Activated naive CD4-positive, alpha-beta T cell treated with anti-CD3 and anti-CD28 coated beads, Interleukin-2, amount 10 ng/mL, durations not matched to agents 7 days and 5 days (primary cell): ENCODE results near the gene EDA2R.

ENCODE experiments used
- CTCF ChIA-PET: fragments of 350-600 bp; sonication (Branson Sonifier 250); formaldehyde crosslinking; loops from one replicate; lab custom pipeline; 2021; ENCODE audit warnings: antibody characterized with exemption; lab: Charles Lee
- DNase-seq: peaks from one replicate; pipeline ENCODE4 v3.0.0-alpha.2; 2020
- H3K27ac Mint-ChIP-seq: one replicate; pipeline ENCODE4 v1.8.0; 2021; ENCODE audit warnings: mild to moderate bottlenecking, moderate library complexity, mixed read lengths
- H3K27me3 Mint-ChIP-seq: one replicate; pipeline ENCODE4 v1.8.0; 2021; ENCODE audit warnings: mild to moderate bottlenecking, mixed read lengths
- H3K36me3 Mint-ChIP-seq: one replicate; pipeline ENCODE4 v1.8.0; 2021; ENCODE audit warnings: mixed read lengths
- H3K4me1 Mint-ChIP-seq: one replicate; pipeline ENCODE4 v1.8.0; 2021; ENCODE audit warnings: mixed read lengths
- H3K4me3 Mint-ChIP-seq: one replicate; pipeline ENCODE4 v1.8.0; 2021; ENCODE audit warnings: mild to moderate bottlenecking, moderate library complexity, mixed read lengths
- H3K9me3 Mint-ChIP-seq: one replicate; pipeline ENCODE4 v1.8.0; 2021; ENCODE audit warnings: mixed read lengths

Gene EDA2R, protein sequence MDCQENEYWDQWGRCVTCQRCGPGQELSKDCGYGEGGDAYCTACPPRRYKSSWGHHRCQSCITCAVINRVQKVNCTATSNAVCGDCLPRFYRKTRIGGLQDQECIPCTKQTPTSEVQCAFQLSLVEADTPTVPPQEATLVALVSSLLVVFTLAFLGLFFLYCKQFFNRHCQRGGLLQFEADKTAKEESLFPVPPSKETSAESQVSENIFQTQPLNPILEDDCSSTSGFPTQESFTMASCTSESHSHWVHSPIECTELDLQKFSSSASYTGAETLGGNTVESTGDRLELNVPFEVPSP

GRCh38 chrX:66638591-66639500 lies at the start of gene EDA2R:
Gene EDA2R (minus strand): TSS chrX:66639078. CDS start chrX:66616020, 23,058 bp downstream.
- H3K36me3 Mint-ChIP-seq = no peaks in the 10 kb centered on the region
- CTCF ChIA-PET = no interaction called here
- DNase-seq = peak; percentile 52
- H3K4me3 Mint-ChIP-seq = peak within 1 kb of the TSS; percentile 81
- H3K4me1 Mint-ChIP-seq = peaks cover 12% of the 10 kb centered on the region
- peak within 1 kb of the TSS; percentile 85 for H3K27ac Mint-ChIP-seq
- no peaks in the 10 kb centered on the region for H3K9me3 Mint-ChIP-seq
- H3K27me3 Mint-ChIP-seq = no peaks in the 10 kb centered on the region

DNA sequence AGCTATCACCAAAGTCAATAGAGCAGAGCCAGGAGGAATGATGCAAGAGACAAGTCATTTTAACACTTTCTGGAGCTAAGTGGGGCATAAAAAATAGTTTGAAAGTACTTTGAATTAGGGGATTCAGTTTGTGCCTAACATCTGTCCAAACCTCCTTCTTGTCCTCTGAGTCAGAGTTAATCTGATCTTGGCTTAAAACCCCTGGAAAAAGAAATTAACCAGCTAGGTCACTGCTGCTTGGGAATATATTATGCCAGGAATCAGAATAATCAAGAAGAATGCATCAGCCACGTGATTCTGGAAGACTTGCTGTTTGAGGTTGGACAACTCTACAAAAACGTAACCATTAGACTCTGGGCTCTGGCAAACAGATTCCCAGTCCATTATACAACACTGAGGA lies 45.3 kb upstream of the EDA2R start:
- CTCF ChIA-PET = no interaction called here
- no peak overlapping the region for H3K27ac Mint-ChIP-seq
- no peak overlapping the region for H3K4me3 Mint-ChIP-seq
- no peak for DNase-seq
- H3K9me3 Mint-ChIP-seq = no peaks in the 10 kb centered on the region
- H3K36me3 Mint-ChIP-seq = no peaks in the 10 kb centered on the region
- H3K27me3 Mint-ChIP-seq = no peaks in the 10 kb centered on the region
- H3K4me1 Mint-ChIP-seq = no peaks in the 10 kb centered on the region

GRCh38 chrX:66680451-66680850 lies 41.6 kb upstream of the EDA2R start:
- no peaks in the 10 kb centered on the region for H3K9me3 Mint-ChIP-seq
- DNase-seq = no peak
- CTCF ChIA-PET = no interaction called here
- no peaks in the 10 kb centered on the region for H3K4me1 Mint-ChIP-seq
- H3K27ac Mint-ChIP-seq = no peak overlapping the region
- H3K27me3 Mint-ChIP-seq = no peaks in the 10 kb centered on the region
- H3K36me3 Mint-ChIP-seq = no peaks in the 10 kb centered on the region
- no peak overlapping the region for H3K4me3 Mint-ChIP-seq

GRCh38 chrX:66677430-66677829 lies 38.6 kb upstream of the EDA2R start:
- H3K9me3 Mint-ChIP-seq = no peaks in the 10 kb centered on the region
- CTCF ChIA-PET = no interaction called here
- no peaks in the 10 kb centered on the region for H3K36me3 Mint-ChIP-seq
- no peak overlapping the region for H3K27ac Mint-ChIP-seq
- no peaks in the 10 kb centered on the region for H3K27me3 Mint-ChIP-seq
- no peaks in the 10 kb centered on the region for H3K4me1 Mint-ChIP-seq
- H3K4me3 Mint-ChIP-seq = no peak overlapping the region
- no peak for DNase-seq

GRCh38 chrX:66676990-66677389 lies 38.1 kb upstream of the EDA2R start:
- no peaks in the 10 kb centered on the region for H3K36me3 Mint-ChIP-seq
- H3K27ac Mint-ChIP-seq = no peak overlapping the region
- no peaks in the 10 kb centered on the region for H3K9me3 Mint-ChIP-seq
- H3K27me3 Mint-ChIP-seq = no peaks in the 10 kb centered on the region
- DNase-seq = no peak
- CTCF ChIA-PET = no interaction called here
- no peaks in the 10 kb centered on the region for H3K4me1 Mint-ChIP-seq
- no peak overlapping the region for H3K4me3 Mint-ChIP-seq

DNA sequence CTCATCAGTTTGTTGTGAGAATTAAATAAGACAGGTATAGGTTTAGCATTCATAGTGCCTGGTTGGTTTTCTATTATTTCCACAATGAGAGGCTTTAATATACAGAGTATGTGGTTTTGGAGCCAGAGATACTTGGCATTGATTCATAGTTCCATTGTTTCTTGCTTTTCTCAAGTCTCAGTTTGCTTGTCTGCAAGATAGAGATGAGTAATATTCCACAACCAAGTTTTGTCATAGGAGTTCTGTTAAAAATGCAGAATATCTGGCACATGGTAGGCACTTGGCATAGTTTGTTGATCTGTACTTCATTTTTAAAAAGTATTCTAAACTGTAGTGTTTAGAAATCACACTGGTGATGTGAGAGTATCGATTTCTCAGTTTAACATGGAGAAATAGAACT lies 37.5 kb upstream of the EDA2R start:
- CTCF ChIA-PET = no interaction called here
- Mint-ChIP-seq H3K27ac (no peak overlapping the region), H3K36me3 (no peaks in the 10 kb centered on the region), H3K4me1 (no peaks in the 10 kb centered on the region), H3K27me3 (no peaks in the 10 kb centered on the region), H3K4me3 (no peak overlapping the region), H3K9me3 (no peaks in the 10 kb centered on the region)
- DNase-seq = no peak

DNA sequence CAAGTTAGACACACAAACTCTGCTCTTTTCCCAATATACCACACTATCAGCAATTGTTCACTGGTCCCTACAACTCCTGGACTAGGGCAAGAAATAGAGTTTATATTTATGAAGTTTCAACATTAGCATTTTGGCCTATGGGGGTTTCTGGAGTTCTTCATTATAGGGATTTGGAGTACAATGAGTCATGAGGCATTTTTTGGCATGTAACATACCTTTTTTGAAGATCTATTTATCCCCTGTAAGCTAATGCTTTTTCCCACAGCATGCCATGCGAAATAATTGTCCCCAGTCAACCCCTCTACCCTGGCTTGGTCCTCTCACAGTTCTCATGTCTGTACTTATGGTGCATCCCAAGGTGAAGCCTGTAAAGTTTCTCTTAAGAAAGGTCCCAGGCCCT lies 36.7 kb upstream of the EDA2R start:
- CTCF ChIA-PET = no interaction called here

GRCh38 chrX:66674506-66674905 lies 35.6 kb upstream of the EDA2R start:
- Mint-ChIP-seq H3K27ac (no peak overlapping the region), H3K36me3 (no peaks in the 10 kb centered on the region), H3K4me1 (no peaks in the 10 kb centered on the region), H3K9me3 (no peaks in the 10 kb centered on the region), H3K27me3 (no peaks in the 10 kb centered on the region), H3K4me3 (no peak overlapping the region)
- CTCF ChIA-PET = no interaction called here
- no peak for DNase-seq

More for the DNA sequence above, 36.7 kb upstream of the EDA2R start:
- Mint-ChIP-seq H3K36me3 (no peaks in the 10 kb centered on the region), H3K27me3 (no peaks in the 10 kb centered on the region), H3K9me3 (no peaks in the 10 kb centered on the region), H3K4me1 (no peaks in the 10 kb centered on the region), H3K27ac (no peak overlapping the region), H3K4me3 (no peak overlapping the region)
- no peak for DNase-seq

- Mint-ChIP-seq H3K27ac (no peak overlapping the region), H3K4me3 (no peak overlapping the region), H3K4me1 (no peaks in the 10 kb centered on the region), H3K36me3 (no peaks in the 10 kb centered on the region), H3K9me3 (no peaks in the 10 kb centered on the region), H3K27me3 (no peaks in the 10 kb centered on the region)
- DNase-seq = no peak
- CTCF ChIA-PET = no interaction called here
These were observed 33.2 kb upstream of the EDA2R start for GRCh38 chrX:66672106-66672505.

GRCh38 chrX:66654411-66654810 lies 15.5 kb upstream of the EDA2R start:
- no peak overlapping the region for H3K4me3 Mint-ChIP-seq
- no peaks in the 10 kb centered on the region for H3K9me3 Mint-ChIP-seq
- no peaks in the 10 kb centered on the region for H3K36me3 Mint-ChIP-seq
- no peak overlapping the region for H3K27ac Mint-ChIP-seq
- no peaks in the 10 kb centered on the region for H3K27me3 Mint-ChIP-seq
- DNase-seq = no peak
- H3K4me1 Mint-ChIP-seq = no peaks in the 10 kb centered on the region
- CTCF ChIA-PET = no interaction called here

- CTCF ChIA-PET = no interaction called here
- Mint-ChIP-seq H3K4me3 (no peak overlapping the region), H3K4me1 (peaks cover 12% of the 10 kb centered on the region), H3K27ac (no peak overlapping the region), H3K9me3 (no peaks in the 10 kb centered on the region), H3K27me3 (no peaks in the 10 kb centered on the region), H3K36me3 (no peaks in the 10 kb centered on the region)
- no peak for DNase-seq
These were observed 3.5 kb downstream of the EDA2R start for GRCh38 chrX:66635360-66635759.

DNA sequence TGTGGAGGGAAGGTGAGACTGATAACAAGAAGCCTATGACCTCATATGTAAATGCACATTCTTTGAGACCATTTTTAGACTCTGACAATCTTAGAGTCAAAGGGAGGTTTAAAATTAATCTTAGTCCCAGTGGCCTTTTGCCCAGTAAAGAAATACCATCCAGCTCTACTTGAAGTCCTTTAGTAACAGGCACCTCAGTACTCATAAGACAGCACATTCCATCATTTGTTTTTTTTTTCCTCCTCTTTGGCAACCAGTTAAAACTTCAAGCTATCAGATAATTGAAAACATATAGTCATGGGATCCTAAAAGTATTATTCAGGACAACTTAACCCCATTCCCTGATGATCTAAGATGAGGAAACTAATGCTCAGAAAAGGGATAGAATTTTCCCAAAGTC lies 4.6 kb downstream of the EDA2R start:
- no peak overlapping the region for H3K27ac Mint-ChIP-seq
- H3K4me3 Mint-ChIP-seq = no peak overlapping the region
- DNase-seq = no peak
- CTCF ChIA-PET = no interaction called here
- H3K36me3 Mint-ChIP-seq = no peaks in the 10 kb centered on the region
- peaks cover 2% of the 10 kb centered on the region for H3K9me3 Mint-ChIP-seq
- no peaks in the 10 kb centered on the region for H3K27me3 Mint-ChIP-seq
- H3K4me1 Mint-ChIP-seq = peaks cover 6% of the 10 kb centered on the region

- peaks cover 2% of the 10 kb centered on the region for H3K4me1 Mint-ChIP-seq
- no peaks in the 10 kb centered on the region for H3K27me3 Mint-ChIP-seq
- CTCF ChIA-PET = no interaction called here
- no peak overlapping the region for H3K4me3 Mint-ChIP-seq
- H3K36me3 Mint-ChIP-seq = no peaks in the 10 kb centered on the region
- no peak for DNase-seq
- H3K27ac Mint-ChIP-seq = no peak overlapping the region
- H3K9me3 Mint-ChIP-seq = peaks cover 2% of the 10 kb centered on the region
These were observed 5.3 kb downstream of the EDA2R start for GRCh38 chrX:66633541-66633940.

- no peak overlapping the region for H3K4me3 Mint-ChIP-seq
- H3K27me3 Mint-ChIP-seq = no peaks in the 10 kb centered on the region
- DNase-seq = no peak
- peaks cover 2% of the 10 kb centered on the region for H3K9me3 Mint-ChIP-seq
- no peak overlapping the region for H3K27ac Mint-ChIP-seq
- CTCF ChIA-PET = no interaction called here
- peaks cover 2% of the 10 kb centered on the region for H3K4me1 Mint-ChIP-seq
- H3K36me3 Mint-ChIP-seq = no peaks in the 10 kb centered on the region
These were observed 5.9 kb downstream of the EDA2R start for GRCh38 chrX:66632981-66633380.

GRCh38 chrX:66632473-66632872 lies 6.4 kb downstream of the EDA2R start:
- Mint-ChIP-seq H3K4me1 (peaks cover 3% of the 10 kb centered on the region), H3K27ac (no peak overlapping the region), H3K36me3 (no peaks in the 10 kb centered on the region), H3K4me3 (no peak overlapping the region), H3K9me3 (peaks cover 2% of the 10 kb centered on the region), H3K27me3 (no peaks in the 10 kb centered on the region)
- CTCF ChIA-PET = no interaction called here
- no peak for DNase-seq
